Measurements from ENCODE around the gene MYOM3.
A peak's percentile ranks its signal among the peaks of the same experiment; 100 is the strongest.

GRCh38 chr1:24157918-24158481, 46.1 kb upstream of the MYOM3 start:
- no peak for TF ChIP-seq POLR2A (IDR thresholded peaks at IDR 0.05; ENCODE audit: low read depth, low read length)
- no peak for TF ChIP-seq RAD21 (IDR thresholded peaks at IDR 0.05; ENCODE audit: low read length)
- no peak for TF ChIP-seq USF2 (IDR thresholded peaks at IDR 0.05; ENCODE audit: low read depth, low read length)
- no peak for TF ChIP-seq ELK1 (IDR thresholded peaks at IDR 0.05; ENCODE audit: borderline replicate concordance, low read depth, low read length)
- peak; percentile 21; the same call in 1 of the 2 replicates for TF ChIP-seq CTCF (conservative IDR thresholded peaks at IDR 0.05; ENCODE audit: low read depth, low read length)
- TF ChIP-seq MXI1 (IDR thresholded peaks at IDR 0.05; ENCODE audit: borderline replicate concordance, low read depth, low read length) = no peak
- no peak for TF ChIP-seq SMC3 (IDR thresholded peaks at IDR 0.05; ENCODE audit: low read depth, low read length)
- no peak for TF ChIP-seq BHLHE40 (IDR thresholded peaks at IDR 0.05; ENCODE audit: low read depth, low read length)
- TF ChIP-seq MAFK (IDR thresholded peaks at IDR 0.05; ENCODE audit: low read depth, low read length) = no peak
- TF ChIP-seq RFX5 (IDR thresholded peaks at IDR 0.05; ENCODE audit: low read depth, low read length) = no peak
- TF ChIP-seq CHD1 (IDR thresholded peaks at IDR 0.05; ENCODE audit: low read depth, low read length) = no peak
- TF ChIP-seq RCOR1 (IDR thresholded peaks at IDR 0.05; ENCODE audit: insufficient replicate concordance, low read length) = no peak
